Mucosa of gallbladder (tissue), 1 donor: ENCODE data around the gene TRAK2. TPM values are rescaled to one million over a fixed set of nuclear protein-coding genes. Genes with fewer than 3 reads are reported as not detected.
"Not testable (repeated sequence)": the region's sequence is repeated elsewhere in the genome, so short reads cannot be mapped to it uniquely, and the experiment has no call there.

ENCODE experiments used
- DNase-seq: peaks from one replicate; pipeline ENCODE4 v3.0.0-alpha.2; 2020; ENCODE audit warnings: low spot score
- total RNA-seq: library from RNA; stranded (reverse); gene quantifications from one replicate; pipeline ENCODE4 v1.2.1, GENCODE V29; 2021
- donor health status: DM: no; HTN: no; CAD: no.

TRAK2 gene
- total RNA-seq = 63.8 TPM

GRCh38 chr2:201451292-201452057, at the start of gene TRAK2, which contains the start of gene STRADB:
TRAK2 (minus strand) TSS chr2:201451458; CDS start chr2:201420507, 30,951 bp downstream.
STRADB (plus strand) TSS chr2:201451740; CDS start chr2:201454841, 3,101 bp downstream.
- peak; percentile 95 for DNase-seq

DNA sequence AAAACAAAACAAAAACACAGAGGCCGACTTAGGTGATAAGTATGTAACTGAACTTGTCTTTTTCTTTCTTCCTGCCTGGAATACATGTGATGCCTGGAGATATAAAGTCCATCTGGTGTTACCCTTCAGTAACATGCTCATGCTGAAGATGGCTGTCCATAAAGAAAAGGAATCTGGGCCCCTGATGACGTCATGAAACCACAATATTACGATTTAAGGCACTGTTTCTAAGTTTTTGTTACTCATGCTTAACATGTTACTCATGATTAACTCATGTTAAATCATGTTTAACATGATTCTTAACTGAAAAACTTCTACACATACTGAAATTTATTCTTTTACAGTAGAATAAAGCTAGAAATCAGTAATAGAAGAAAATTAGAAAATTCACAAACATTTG, 49.3 kb upstream of the TRAK2 start:
- no peak for DNase-seq

DNA sequence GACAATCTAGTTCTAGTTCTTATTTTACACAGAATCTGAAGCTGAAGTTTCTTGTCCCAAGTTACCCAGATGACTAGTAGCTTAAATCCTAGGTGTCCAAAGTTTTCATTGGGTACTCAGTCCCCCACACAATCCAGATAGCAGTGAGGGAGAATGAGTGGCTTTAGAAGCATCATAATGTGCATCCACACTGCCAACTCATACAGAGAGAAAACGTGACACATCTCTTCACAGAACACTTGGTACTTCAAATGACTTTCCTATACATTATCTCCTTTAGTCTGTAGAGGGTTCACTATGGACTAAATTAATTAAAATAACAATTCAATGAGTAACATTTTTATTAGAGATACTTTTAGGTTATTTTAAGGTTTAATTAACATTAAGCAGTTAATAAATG, 45.5 kb upstream of the TRAK2 start:
- DNase-seq = no peak

DNA sequence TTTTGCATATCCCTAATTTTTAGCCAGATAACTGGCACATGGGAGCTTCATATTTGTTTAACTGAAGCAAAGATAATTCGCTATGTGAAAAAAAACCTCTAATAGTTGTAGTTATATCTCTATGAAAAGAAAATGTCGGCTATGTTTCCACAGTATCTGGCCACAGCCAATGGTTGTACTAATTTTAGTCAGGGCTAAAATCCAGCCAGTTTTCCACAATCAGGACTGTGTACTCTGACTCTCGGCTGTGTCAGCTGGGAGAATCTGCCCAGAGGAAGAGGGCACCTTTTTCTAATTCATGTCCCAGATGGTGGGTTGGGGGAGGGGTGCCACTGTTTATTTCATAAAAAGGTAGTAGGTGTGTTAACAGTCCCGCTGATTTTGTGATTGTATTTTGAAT, 39.0 kb upstream of the TRAK2 start:
- no peak for DNase-seq

DNA sequence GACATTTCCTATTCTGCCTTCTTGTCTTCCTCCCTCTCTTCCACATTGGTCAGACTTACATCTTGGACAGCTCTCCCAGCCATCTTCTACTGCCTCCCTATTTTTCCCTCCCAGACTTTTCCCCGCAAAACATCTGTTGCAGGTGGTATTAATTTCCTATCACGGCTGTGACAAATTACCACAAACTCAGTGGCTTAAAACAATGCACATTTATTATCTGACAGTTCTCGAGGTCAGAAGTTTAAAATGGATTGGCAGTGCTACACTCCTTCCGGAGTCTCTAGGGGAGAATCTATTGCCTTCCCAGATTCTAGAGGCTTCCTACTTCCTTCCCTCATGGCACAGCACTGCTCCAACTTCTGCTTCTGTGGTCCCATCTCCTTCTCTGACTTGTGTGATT, 33.5 kb upstream of the TRAK2 start:
- DNase-seq = no peak

GRCh38 chr2:201483758-201484157, 32.5 kb upstream of the TRAK2 start:
- DNase-seq = not testable (repeated sequence)

GRCh38 chr2:201483342-201483741, 32.1 kb upstream of the TRAK2 start:
- no peak for DNase-seq

DNA sequence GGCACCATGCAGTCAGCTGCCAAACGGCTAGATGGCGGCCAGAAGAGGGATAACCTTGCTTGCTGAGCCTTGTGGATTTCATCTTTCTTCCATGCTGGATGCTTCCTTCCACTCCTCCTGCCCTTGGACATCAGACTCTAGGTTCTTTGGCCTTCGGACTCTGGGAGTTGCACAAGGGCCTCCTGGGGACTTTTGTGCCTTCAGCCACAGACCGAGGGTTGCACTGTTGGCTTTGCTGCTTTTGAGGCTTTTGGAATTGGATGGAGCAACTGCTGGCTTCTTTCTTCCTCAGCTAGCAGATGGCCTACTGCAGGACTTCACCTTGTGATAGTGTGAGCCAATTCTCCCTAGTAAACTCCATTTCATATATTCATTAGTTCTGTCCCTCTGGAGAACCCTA, 31.3 kb upstream of the TRAK2 start:
- no peak for DNase-seq

- no peak for DNase-seq
Measured at GRCh38 chr2:201472411-201472810, 21.2 kb upstream of the TRAK2 start.

DNA sequence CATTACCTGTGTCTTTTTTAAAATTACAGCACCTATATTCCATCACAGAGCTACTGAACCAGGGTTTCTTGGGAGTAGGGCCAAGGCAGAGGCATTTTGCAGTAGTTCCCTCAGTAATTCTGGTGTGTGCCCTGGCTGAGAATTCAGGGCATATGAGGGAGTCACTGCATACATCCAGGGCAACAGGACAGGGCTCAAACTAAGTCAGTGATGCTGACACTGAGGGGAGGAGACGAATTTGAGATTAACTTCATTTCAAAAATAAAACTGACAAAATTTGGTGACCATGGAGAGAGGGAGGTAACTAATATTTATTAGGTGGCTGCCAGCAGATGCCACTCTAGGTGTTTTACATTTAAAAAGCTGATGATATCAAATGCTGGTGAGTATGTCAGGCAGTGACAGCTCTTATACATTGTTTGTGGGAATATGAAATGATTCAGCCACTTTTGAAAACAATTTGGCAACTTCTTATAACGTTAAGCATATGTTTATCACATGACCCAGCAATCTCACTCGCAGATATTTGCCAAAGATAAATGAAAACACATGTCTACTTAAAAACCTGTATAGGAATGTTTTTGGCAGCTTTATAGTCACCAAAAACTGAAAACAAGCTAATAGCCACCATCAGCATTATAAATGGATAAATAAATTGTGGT, 20.6 kb upstream of the TRAK2 start:
- DNase-seq = no peak

- no peak for DNase-seq
Measured at GRCh38 chr2:201470821-201471731, 19.8 kb upstream of the TRAK2 start.

GRCh38 chr2:201467666-201468065, 16.4 kb upstream of the TRAK2 start:
- no peak for DNase-seq

DNA sequence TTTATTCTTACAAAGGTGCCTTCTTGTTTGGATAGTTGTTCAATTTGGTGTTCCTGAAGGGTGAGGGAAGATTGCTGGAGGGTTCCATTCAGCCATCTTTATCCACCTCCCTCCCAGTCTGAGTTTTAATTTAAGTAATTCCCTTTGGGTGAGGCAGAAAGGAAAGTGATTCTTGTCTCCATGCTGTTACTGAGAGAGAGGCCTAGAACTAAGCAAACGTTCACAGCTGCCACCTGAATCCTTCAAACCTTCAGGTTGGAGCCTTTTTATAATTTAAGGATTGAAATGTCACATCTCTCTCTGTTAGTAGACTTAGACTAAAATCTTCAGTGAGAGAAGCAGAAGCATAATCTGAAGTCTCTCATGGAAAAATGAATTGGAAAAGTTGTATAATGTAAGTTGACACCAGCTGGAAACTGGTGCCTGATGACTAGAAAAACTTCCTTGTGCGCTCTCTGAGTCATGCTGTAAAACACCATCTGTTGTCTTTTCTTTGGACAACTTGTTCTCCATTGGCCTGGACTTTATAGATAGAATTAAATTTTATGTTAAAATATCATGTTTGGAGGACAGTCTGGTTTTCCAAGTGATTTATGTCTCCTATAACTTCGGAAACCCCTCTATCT, 14.9 kb upstream of the TRAK2 start:
- no peak for DNase-seq

GRCh38 chr2:201465524-201465971, 14.3 kb upstream of the TRAK2 start:
- no peak for DNase-seq

DNA sequence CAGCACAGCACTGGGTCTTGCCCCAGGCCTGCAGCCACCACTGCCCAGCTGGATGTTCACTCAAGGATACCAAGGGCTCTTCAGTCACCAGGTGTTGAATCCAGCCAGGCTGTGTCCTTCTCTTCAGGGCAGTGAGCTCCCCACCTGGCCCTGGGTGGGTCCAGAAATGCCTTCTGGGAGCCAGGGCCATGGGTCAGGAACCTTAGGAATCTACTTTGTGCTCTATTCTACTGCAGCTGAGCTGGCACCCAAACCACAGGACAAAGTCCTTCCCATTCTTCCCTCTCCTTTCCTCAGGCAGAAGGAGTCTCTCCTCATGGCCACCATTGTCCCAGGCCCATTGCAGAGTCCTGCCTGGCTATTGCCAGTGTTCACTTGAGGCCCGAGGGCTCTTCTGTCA, 13.3 kb upstream of the TRAK2 start:
- DNase-seq = no peak

GRCh38 chr2:201460532-201460931, 9.3 kb upstream of the TRAK2 start:
- no peak for DNase-seq

DNA sequence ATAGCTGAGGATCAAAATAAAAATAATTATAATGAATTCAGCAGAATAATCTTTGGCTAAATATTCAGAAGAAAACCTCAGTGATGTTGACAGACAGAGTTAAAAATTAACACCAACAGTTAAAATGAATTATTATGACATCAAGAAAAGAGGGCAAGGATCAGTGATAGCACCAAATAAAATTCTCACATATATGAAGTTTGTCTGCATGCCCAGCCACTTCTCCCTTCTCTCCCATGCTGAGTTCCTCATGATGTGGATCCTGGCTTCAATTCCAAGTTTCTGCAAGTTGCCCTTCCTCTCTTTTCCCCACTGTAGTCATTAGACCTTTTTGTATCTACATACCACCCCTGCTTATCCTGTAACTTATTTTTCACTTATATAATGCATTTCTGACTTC, 7.1 kb upstream of the TRAK2 start:
- no peak for DNase-seq

DNA sequence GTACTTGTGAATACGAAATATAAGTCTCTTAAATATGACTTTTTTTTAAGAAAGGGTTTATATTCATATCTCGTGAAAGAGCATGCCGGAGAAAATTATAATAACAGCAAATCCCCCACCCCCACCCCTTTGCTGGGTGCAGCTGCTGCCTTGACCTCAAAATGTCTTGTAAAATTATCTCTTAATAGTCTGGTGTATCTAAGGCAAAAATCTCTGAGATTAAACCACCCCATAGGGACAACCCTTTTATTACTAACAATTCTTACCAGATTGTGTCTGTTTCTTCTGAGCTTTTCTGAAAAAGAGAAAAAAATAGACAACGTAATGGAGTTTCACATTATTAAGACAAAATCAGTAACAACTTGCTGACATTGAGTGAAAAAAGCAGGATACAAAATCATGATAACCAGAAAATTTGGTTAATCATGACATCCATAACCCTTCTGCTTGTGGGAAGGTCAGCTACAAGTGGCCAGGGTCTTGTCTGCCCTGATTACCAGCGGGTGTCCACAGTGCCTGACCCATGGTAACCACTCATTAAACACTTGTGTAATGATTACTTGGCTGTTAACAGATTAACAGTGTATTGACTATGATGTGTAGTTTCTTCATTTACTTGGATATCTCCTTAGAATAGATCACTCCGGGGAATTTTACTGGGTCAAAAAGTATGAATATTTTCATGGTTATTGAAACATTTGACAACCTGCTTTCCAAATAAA, 1.8 kb upstream of the TRAK2 start:
- no peak for DNase-seq

DNA sequence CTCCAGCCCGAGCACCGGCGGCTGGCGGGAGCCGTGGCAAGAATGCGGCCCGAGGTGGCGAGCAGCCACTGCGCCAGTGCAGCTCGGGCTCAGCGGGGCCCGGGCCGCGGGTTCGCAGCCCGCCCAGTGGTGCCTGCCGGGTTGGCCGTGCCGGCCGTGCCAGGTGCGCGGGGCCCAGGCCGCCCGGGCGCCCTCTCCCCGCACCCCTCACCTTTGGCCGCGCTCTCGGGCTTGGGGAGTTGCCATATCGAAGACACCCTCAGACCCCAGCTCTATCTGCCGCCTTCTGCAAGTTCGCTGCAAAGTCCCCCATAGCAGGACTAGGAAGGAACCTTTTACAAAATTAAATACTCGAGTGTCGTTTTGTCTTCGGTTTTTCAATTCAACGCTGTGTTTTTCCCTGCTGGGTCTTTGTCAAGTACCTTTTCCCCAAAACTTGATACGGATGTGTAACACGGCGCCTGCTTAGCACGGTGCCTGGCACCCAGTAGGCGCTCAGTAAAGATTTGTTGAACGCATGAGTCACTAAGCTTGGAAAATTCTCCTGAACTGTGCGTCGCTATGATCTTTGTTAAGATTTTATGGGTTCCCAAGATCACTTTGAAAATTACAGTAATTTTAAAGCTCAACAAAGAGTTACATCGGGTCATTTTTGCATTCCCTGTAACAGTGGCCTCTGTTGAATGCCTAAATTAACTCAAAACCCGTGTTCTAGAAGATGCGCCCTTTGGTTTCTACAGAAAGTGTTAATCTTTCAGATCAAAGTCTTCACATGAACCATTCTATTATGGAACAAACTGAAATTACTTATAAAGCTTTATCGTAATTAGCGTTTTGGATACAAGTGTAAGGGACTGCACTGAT, 1.0 kb upstream of the TRAK2 start:
- no peak for DNase-seq

DNA sequence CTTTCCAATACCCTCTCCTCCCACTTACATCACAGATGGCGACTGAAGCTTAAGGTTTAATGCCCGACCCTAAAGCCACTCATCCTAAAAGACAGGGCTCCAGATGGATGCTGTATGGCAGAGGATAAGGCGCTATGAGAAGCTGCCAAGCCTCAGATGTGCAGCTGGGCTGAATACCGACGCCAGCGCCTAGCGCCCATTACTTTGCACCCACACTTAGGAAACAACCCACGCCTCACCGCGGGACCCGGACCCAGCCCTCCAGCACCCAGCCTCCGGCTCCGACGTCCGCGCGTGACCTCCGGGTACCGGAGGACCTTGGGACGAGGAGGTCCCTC, 335 bp downstream of the TRAK2 start:
- DNase-seq = no peak
